AG04450 (cell line): ENCODE data around the gene C19orf12. TPM values are rescaled to one million over a fixed set of nuclear protein-coding genes. Genes with fewer than 3 reads are reported as not detected.

Experiments used
- CTCF ChIA-PET: fragments of 300-600, 350-600 bp; formaldehyde crosslinking; extraction: SDS; loops from one replicate; lab custom pipeline; 2022; ENCODE audit warnings: antibody characterized with exemption, inconsistent platforms; lab: Charles Lee
- POLR2A ChIA-PET: fragments of 350-600 bp; formaldehyde crosslinking; extraction: SDS; loops from one replicate; lab custom pipeline; 2021; ENCODE audit warnings: antibody characterized with exemption, inconsistent platforms; lab: Yijun Ruan, JAX
- DNase-seq: peaks from one replicate; pipeline ENCODE4 v3.0.0-alpha.2; 2011; ENCODE audit warnings: low read depth, low spot score
- H3K27ac ChIP-seq: one replicate; pipeline ENCODE4 v1.5.1; 2012; ENCODE audit warnings: low read depth, low read length, control low read depth
- H3K27me3 ChIP-seq: one replicate; pipeline ENCODE4 v1.6.0; 2012; ENCODE audit warnings: low read length; ENCODE audit not compliant: control insufficient read depth, insufficient read depth
- H3K4me3 ChIP-seq: 2 replicates; pipeline ENCODE4 v1.5.1; 2011; ENCODE audit warnings: mild to moderate bottlenecking, low read depth, low read length, control low read depth
- H3K9me3 ChIP-seq: 2 replicates; pipeline ENCODE4 v1.5.1; 2012; ENCODE audit warnings: low read length; ENCODE audit not compliant: control insufficient read depth, insufficient read depth
- CTCF ChIP-seq: IDR thresholded peaks from 2 replicates; pipeline ENCODE4 v1.5.1; 2011; ENCODE audit warnings: low read depth, low read length, control low read depth, inconsistent platforms
- polyA plus RNA-seq: library from polyadenylated mRNA; depleted of rRNA; stranded (reverse); fragments of >200 nt; gene quantifications from 2 replicates; pipeline ENCODE4 v1.2.3, GENCODE V29; 2011

The C19orf12 gene
- polyA plus RNA-seq, 1 experiment: 27.9 TPM

- no peak overlapping the region for H3K27ac ChIP-seq
- no peaks in the 10 kb centered on the region for H3K27me3 ChIP-seq
- no peak for TF ChIP-seq CTCF
- ChIA-PET POLR2A (no interaction called here), CTCF (interaction anchor here (0.8 to 1.2 kb wide), 4 partner anchors 14 to 70 kb away, joined by 3 to 5 read pairs (median 4); no protein-coding TSS in a partner anchor)
- H3K9me3 ChIP-seq: no peaks in the 10 kb centered on the region; the same call in 1 of the 2 replicates
- DNase-seq: no peak
- no peak overlapping the region for H3K4me3 ChIP-seq
Measured at GRCh38 chr19:29680447-29680846, 34.6 kb downstream of the C19orf12 start.

GRCh38 chr19:29679598-29680210 lies 35.4 kb downstream of the C19orf12 start:
- POLR2A ChIA-PET: no interaction called here
- TF ChIP-seq CTCF: no peak

GRCh38 chr19:29678484-29679106 lies 36.5 kb downstream of the C19orf12 start:
- no peaks in the 10 kb centered on the region; the same call in 1 of the 2 replicates for H3K9me3 ChIP-seq
- no peak overlapping the region for H3K27ac ChIP-seq
- H3K27me3 ChIP-seq: no peaks in the 10 kb centered on the region
- CTCF ChIA-PET: interaction anchor here (3.2 kb wide), 1 partner anchor 38 kb away, joined by 14 read pairs; no protein-coding TSS in a partner anchor
- TF ChIP-seq CTCF: no peak
- POLR2A ChIA-PET: interaction anchor here (0.7 kb wide), 1 partner anchor 16 kb away, joined by 4 read pairs; no protein-coding TSS in a partner anchor
- no peak overlapping the region for H3K4me3 ChIP-seq
- DNase-seq: no peak

More at GRCh38 chr19:29679598-29680210, 35.4 kb downstream of the C19orf12 start:
- Histone ChIP-seq H3K27ac (no peak overlapping the region), H3K27me3 (no peaks in the 10 kb centered on the region), H3K9me3 (no peaks in the 10 kb centered on the region; the same call in 1 of the 2 replicates), H3K4me3 (no peak overlapping the region)
- DNase-seq: no peak
- CTCF ChIA-PET: interaction anchor here (0.8 to 3.2 kb wide), 3 partner anchors 14 to 37 kb away, joined by 3 to 14 read pairs (median 4); no protein-coding TSS in a partner anchor

- no peak overlapping the region for H3K27ac ChIP-seq
- ChIA-PET POLR2A (no interaction called here), CTCF (interaction anchor here (0.8 to 3.2 kb wide), 3 partner anchors 11 to 39 kb away, joined by 3 to 14 read pairs (median 4); no protein-coding TSS in a partner anchor)
- H3K27me3 ChIP-seq: no peaks in the 10 kb centered on the region
- TF ChIP-seq CTCF: no peak
- DNase-seq: no peak
- H3K9me3 ChIP-seq: no peaks in the 10 kb centered on the region; the same call in 1 of the 2 replicates
- H3K4me3 ChIP-seq: no peak overlapping the region
Measured at GRCh38 chr19:29677001-29677817, 37.9 kb downstream of the C19orf12 start.
